Prostate gland (tissue), 2 donors: Measurements from ENCODE around the gene BICD1. TPM values are rescaled to one million over a fixed set of nuclear protein-coding genes. Genes with fewer than 3 reads are reported as not detected.

Source experiments
- DNase-seq: peaks from one replicate; pipeline ENCODE4 v3.0.0-alpha.2; 2019; ENCODE audit warnings: low spot score
- H3K27ac ChIP-seq, 2 donors: fragments of 200-600 bp; sonication (generic); 2 replicates each; pipeline ENCODE4 v1.5.1; 2017 to 2019
- H3K27me3 ChIP-seq: fragments of 200-600 bp; sonication (generic); replicated peaks from 2 replicates; pipeline ENCODE4 v1.5.1; 2019; ENCODE audit not compliant: insufficient read depth
- H3K36me3 ChIP-seq, 2 donors: fragments of 200-600 bp; sonication (generic); 1 replicate in 1 of 2; 2 replicates in 1 of 2; pipeline versions ENCODE4 v1.5.1 to v1.8.1; 2017 to 2019
- H3K4me1 ChIP-seq: fragments of 200-600 bp; sonication (generic); replicated peaks from 2 replicates; pipeline ENCODE4 v1.5.1; 2019
- H3K4me3 ChIP-seq, 2 donors: fragments of 200-600 bp; sonication (generic); 2 replicates each; pipeline ENCODE4 v1.5.1; 2017 to 2019
- H3K9me3 ChIP-seq: fragments of 200-600 bp; sonication (generic); 2 replicates; pipeline ENCODE4 v1.5.1; 2017
- POLR2A ChIP-seq: fragments of 450-650 bp; IDR thresholded peaks from one replicate; pipeline ENCODE4 v1.6.1; 2016; ENCODE audit warnings: antibody characterized with exemption, mild to moderate bottlenecking
- POLR2AphosphoS5 ChIP-seq: sonication (generic); formaldehyde crosslinking; IDR thresholded peaks from one replicate; pipeline ENCODE4 v1.6.1; 2017; ENCODE audit warnings: antibody characterized with exemption
- WGBS: methylation state at CpG from one replicate; pipeline ENCODE4 v1.1.5; 2018; 5-methylcytosine and 5-hydroxymethylcytosine counted together
- intact Hi-C: fragments of 100-400 bp; cut with DNase I; formaldehyde crosslinking; loops from one replicate; pipeline ENCODE4 v1.14.2; 2022
- total RNA-seq, 2 donors: library from RNA; depleted of rRNA; stranded (reverse); fragments of >200 nt; gene quantifications; one replicate each; pipeline ENCODE4 v1.1.0, GENCODE V29; 2016
- TF ChIP-seq, protein P1 (sequence below), 4 experiments: fragments of 200-600 bp in 2 of 4; fragments of 450-650 bp in 2 of 4; sonication (generic) in 2 of 4; IDR thresholded peaks; 1 replicate in 3 of 4; 2 replicates in 1 of 4; pipeline ENCODE4 v1.5.1; 2016 to 2019; ENCODE audit warnings: antibody characterized with exemption in 4 of 4, mild to moderate bottlenecking in 2 of 4, moderate library complexity in 2 of 4

BICD1 gene
- total RNA-seq, 2 donors from 2014 or later: 8.6 to 26.2 TPM

DNA sequence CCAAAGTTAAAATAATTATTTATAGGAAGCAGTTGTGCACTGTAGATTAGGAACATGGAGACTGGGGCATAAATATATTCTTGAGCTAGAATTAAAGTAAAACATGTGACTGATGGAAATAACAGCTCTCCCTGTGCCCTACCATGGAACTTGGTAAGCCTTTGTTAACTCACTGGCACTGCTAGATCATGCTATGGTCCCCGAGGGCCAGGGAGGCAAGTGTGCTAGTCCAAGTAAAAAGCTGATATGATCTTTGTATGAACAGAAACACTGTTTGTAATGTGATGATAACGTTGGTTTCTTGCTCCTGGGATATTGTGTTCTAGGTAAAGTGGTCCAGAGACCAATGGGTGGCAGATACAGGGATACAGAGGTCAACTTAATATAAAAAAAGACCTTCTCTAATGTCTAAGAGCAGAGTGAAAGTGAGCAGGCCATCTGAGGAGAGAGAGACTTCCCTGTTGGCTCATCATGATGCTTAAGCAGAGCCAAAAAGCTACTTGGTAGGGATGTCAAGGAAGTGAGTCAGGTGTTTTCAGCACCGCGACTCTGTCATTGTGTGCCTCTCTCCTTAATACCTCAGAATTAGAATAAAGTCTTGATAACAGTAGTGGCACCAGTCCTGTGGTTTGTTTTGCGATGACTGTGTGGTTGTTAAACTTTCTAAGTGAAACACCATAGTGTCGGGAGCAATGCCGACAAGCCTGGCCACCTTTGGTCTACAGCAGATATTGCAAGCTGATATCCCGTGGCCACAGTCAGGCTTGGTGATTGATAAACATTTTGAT, 27.6 kb downstream of the BICD1 start:
- DNase-seq: no peak
- no peaks in the 10 kb centered on the region for H3K36me3 ChIP-seq
- intact Hi-C loops: no loop called here
- WGBS: 57% methylated on average over 8 of the region's 8 CpGs
- H3K9me3 ChIP-seq: no peaks in the 10 kb centered on the region
- no peak overlapping the region for H3K27ac ChIP-seq
- TF ChIP-seq, protein P1, sequence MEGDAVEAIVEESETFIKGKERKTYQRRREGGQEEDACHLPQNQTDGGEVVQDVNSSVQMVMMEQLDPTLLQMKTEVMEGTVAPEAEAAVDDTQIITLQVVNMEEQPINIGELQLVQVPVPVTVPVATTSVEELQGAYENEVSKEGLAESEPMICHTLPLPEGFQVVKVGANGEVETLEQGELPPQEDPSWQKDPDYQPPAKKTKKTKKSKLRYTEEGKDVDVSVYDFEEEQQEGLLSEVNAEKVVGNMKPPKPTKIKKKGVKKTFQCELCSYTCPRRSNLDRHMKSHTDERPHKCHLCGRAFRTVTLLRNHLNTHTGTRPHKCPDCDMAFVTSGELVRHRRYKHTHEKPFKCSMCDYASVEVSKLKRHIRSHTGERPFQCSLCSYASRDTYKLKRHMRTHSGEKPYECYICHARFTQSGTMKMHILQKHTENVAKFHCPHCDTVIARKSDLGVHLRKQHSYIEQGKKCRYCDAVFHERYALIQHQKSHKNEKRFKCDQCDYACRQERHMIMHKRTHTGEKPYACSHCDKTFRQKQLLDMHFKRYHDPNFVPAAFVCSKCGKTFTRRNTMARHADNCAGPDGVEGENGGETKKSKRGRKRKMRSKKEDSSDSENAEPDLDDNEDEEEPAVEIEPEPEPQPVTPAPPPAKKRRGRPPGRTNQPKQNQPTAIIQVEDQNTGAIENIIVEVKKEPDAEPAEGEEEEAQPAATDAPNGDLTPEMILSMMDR (IDR thresholded peaks at IDR 0.05): no peak
- TF ChIP-seq POLR2A: no peak
- no peak for TF ChIP-seq POLR2AphosphoS5
- H3K4me3 ChIP-seq: no peak overlapping the region
- no peaks in the 10 kb centered on the region for H3K27me3 ChIP-seq
- no peaks in the 10 kb centered on the region for H3K4me1 ChIP-seq

DNA sequence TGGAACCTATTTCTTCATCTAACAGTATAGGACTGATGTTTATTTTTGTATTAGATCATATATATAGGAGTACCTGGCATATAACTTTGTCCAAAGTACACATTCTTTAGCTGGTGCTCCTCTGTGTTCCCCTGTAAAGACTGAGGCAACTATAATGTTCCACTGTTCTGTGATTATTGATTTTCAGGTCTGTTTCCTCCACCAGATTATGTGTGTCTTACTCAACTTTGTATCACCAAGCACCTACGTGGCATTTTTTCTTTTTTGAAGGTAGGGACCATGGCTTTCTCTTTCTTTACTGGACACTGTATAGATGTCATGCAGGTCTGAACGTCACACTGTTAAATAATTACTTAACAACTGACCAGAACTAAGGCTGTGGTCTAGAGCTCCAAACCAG, 29.3 kb downstream of the BICD1 start:
- no peak for DNase-seq
- 74% methylated on average over 2 of the region's 2 CpGs for WGBS
- no peak overlapping the region for H3K27ac ChIP-seq
- no peaks in the 10 kb centered on the region for H3K9me3 ChIP-seq
- no peak overlapping the region for H3K4me3 ChIP-seq
- H3K4me1 ChIP-seq: no peaks in the 10 kb centered on the region
- no peaks in the 10 kb centered on the region for H3K36me3 ChIP-seq
- TF ChIP-seq POLR2A (no peak), POLR2AphosphoS5 (no peak)
- TF ChIP-seq, protein P1 (IDR thresholded peaks at IDR 0.05): no peak
- intact Hi-C loops: no loop called here
- no peaks in the 10 kb centered on the region for H3K27me3 ChIP-seq

DNA sequence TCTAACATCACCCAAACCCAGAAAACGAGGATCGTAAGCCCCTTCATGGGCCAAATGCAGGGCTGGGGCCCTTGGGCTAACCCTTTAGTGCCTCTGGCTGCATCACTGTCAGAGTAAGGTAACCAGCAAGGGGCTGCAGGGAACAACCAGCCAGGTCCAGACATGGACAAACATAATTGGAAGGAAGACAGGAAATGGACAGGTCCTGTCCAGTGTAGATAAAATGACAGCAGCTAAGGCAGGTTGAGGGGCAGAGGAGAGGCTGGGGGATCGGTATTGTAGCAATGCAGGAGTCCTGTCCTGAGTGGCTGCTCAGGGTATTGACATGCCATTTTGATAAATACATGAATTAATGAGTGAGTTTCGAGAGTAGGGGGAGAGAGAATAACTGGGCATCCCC, 29.8 kb downstream of the BICD1 start:
- no peak overlapping the region for H3K27ac ChIP-seq
- WGBS: 94% methylated on average over 4 of the region's 4 CpGs
- intact Hi-C loops: no loop called here
- H3K4me1 ChIP-seq: no peaks in the 10 kb centered on the region
- no peak for DNase-seq
- TF ChIP-seq, protein P1 (IDR thresholded peaks at IDR 0.05): no peak
- TF ChIP-seq POLR2A (no peak), POLR2AphosphoS5 (no peak)
- H3K27me3 ChIP-seq: no peaks in the 10 kb centered on the region
- no peaks in the 10 kb centered on the region for H3K9me3 ChIP-seq
- no peaks in the 10 kb centered on the region for H3K36me3 ChIP-seq
- no peak overlapping the region for H3K4me3 ChIP-seq

DNA sequence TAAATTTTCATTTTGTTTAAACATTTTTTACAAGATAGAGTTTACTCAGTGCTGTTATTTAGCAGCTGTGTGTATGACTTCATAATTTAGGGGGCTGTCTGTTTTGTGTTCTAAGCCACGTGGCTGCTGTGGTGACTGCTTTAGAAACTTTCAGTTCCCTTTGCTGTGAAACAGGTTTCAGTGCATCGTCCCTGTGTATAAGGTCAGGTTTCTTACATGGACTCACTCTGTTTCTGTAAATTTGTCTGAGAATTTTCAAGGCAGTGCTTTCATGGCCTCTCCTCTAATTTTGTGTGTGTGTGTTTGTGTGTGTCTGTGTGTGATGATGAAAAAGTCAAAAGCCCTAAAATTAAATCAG, 32.4 kb downstream of the BICD1 start:
- H3K27ac ChIP-seq: no peak overlapping the region
- H3K4me1 ChIP-seq: no peaks in the 10 kb centered on the region
- H3K36me3 ChIP-seq: no peaks in the 10 kb centered on the region
- H3K4me3 ChIP-seq: no peak overlapping the region
- TF ChIP-seq, protein P1 (IDR thresholded peaks at IDR 0.05): no peak
- TF ChIP-seq POLR2AphosphoS5 (no peak), POLR2A (no peak)
- WGBS: 13% methylated on average over 2 of the region's 2 CpGs
- intact Hi-C loops: no loop called here
- no peaks in the 10 kb centered on the region for H3K27me3 ChIP-seq
- DNase-seq: no peak
- H3K9me3 ChIP-seq: no peaks in the 10 kb centered on the region

DNA sequence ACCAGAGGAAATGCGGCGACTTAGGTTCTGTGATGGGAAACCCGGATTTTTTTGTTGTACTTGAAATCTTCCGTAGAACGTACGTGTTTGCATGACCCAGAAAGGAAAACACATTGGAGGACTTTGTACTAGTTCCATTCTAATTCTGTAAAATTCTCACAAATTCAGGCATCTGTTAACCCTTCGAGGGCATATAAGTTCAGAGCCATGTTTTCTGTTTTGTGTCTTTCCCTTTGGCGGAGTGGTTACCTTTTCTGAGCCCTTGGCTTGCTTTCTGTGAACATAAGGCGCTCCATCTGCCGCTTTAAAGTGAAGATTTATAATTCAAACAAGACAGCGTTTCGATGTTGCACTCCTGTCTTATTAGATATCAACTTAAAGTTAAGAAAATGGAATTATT, 34.2 kb downstream of the BICD1 start:
- H3K9me3 ChIP-seq: no peaks in the 10 kb centered on the region
- TF ChIP-seq POLR2A (no peak), POLR2AphosphoS5 (no peak)
- TF ChIP-seq, protein P1 (IDR thresholded peaks at IDR 0.05): no peak
- H3K27ac ChIP-seq: no peak overlapping the region
- H3K4me1 ChIP-seq: no peaks in the 10 kb centered on the region
- no peak for DNase-seq
- H3K36me3 ChIP-seq: no peaks in the 10 kb centered on the region
- H3K4me3 ChIP-seq: no peak overlapping the region
- intact Hi-C loops: no loop called here
- 96% methylated on average over 12 of the region's 12 CpGs for WGBS
- H3K27me3 ChIP-seq: no peaks in the 10 kb centered on the region
